Stimulated activated CD4-positive, alpha-beta T cell treated with anti-CD3 and anti-CD28 coated beads, Interleukin-4, amount 100 ng/mL, for 1 hour (primary cell): ENCODE measurements around the gene SYNDIG1.

Experiments used
- DNase-seq: peaks from one replicate; pipeline ENCODE4 v3.0.0-alpha.2; 2020

Gene SYNDIG1

DNA sequence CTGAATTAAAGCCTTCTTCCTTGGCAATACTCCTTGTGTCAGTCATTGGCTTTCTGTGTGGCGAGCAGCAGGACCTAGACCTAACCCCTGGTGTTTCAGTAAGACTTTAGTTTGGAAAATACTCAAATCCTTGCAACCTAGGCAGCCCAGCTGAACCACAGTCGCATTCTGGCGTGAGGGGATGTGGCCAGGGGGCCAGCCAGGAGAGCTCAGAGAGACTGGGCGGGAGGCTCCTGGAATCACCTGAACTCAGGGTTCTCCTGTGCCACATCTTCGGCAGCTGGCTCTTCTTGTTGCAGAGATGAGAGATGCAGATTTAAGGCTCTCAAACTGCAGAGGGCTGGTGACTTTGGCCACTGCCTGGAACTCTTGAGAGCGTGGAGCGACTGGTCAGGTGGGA, 102.7 kb downstream of the SYNDIG1 start:
- DNase-seq, result no peak

- no peak for DNase-seq
Observed at GRCh38 chr20:24572862-24573261, 103.4 kb downstream of the SYNDIG1 start.

DNA sequence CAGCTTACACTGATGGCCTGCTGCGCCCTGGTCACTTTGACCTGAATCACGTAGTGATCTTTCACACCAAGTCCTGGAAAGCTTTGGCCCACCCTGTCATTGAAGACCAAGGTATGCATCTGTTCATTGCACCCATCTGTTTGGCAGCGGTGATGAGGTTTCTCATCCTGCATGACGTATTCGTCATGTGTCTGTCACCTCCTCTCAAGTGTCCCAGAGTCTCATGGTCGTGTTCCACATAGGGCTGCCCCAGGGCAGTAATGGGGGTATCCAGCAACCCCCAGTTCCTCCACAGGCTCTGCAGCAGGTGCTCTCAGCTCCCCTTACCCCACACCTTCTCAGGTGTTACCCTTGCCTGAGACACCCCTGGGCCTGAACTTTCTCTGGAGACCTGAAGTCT, 104.1 kb downstream of the SYNDIG1 start:
- no peak for DNase-seq

DNA sequence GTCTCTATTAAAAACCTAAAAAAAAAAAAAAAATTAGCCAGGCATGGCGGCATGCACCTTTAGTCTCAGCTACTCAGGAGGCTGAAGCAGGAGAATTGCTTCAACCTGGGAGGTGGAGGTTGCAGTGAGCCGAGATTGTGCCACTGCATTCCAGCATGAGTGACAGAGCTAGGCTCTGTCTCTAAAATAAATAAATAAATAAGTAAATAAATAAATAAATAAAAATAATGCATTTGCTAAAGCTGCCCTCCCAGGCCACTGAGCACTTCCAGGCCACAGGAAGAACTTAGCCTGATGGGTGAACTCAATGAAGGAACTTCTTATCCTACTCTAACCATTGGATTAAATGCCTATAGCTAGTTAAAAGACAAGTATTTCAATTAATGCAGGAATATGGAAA, 104.9 kb downstream of the SYNDIG1 start:
- DNase-seq, result no peak

DNA sequence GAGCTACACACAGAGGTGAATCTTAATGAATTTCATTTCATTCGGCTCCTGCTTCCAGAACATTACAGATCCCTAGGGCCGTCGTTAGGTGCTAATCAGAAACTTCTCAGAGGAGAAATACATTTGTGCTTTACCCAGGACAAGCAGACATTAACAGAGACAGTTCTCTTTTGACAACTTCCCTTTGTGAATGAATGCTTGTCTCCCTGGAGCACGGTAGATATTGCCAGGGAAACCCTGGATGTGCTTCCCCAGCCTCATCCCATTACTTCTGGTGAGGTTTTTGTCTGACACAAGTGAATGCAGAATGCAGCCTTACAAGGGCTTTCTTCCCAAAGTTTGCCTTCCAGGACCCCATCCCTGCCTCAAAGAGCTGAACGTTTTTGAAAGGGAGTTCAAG, 105.4 kb downstream of the SYNDIG1 start:
- no peak for DNase-seq

DNA sequence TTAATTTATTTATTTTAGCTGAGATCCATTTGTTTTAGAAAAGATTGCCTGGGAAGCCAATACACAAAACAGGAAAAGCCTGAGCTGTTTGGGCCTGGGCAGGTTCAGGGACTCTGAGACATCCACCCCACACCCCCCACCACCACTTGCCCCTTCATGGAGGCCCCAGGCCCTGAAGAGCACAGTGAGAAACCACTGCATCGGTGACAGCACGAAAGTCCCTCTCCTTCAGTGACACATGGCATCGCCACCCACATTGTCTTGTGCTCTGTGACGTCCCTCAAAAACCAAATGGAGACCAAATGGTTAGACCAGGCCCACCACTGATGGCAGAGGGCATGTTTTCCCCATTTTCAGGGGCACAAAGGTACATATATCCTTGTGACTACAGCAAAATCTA, 106.4 kb downstream of the SYNDIG1 start:
- no peak for DNase-seq

DNA sequence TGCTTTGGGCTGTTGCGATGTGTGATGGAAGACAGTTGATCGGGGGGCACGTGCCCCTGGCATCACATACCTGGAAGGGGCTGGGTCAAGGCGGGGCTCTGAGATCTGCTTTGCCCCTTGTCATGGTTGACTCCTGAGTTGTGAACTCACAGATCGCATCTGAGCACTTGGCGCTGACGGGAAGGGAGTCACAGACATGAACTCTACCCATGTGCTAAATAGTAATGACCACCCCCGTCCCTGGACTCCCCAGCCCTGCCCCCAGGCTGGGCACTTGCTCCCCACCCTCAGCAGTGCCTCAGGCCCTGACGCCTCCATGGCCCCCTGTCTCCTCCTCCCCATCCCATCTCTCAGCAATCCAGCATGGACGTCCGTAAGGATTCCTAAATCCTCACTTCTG, 107.0 kb downstream of the SYNDIG1 start:
- no peak for DNase-seq

DNA sequence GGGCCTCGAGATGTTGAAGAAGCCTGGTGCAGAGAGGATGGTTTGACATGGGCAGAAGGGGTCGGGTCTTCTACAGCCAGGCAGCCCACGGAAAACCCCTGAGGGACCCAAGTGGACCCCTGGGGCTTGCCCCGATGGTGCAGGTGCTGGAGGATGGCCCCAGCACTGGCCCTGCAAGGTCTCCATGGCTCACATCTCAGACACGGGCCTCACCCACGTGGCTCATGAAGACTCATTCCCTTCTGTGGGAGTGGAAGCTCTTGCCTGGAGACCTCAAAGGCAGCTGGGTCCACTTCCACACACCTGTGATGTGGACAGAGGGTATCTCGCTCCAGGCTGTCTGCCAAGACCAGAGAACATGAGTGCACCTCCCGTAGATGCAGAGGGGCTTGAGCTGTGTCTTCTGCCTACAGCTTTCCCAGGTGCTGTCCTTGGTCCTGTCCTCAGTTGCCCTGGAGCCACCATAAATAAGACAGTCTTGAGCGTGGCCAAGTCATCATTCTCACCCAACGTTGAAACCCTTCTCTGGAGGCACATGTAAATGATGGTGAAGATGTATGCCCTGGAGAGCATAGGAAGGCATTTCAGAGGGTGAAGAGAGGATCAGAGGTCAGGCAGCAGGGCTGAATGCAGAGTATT, 108.0 kb downstream of the SYNDIG1 start:
- no peak for DNase-seq

DNA sequence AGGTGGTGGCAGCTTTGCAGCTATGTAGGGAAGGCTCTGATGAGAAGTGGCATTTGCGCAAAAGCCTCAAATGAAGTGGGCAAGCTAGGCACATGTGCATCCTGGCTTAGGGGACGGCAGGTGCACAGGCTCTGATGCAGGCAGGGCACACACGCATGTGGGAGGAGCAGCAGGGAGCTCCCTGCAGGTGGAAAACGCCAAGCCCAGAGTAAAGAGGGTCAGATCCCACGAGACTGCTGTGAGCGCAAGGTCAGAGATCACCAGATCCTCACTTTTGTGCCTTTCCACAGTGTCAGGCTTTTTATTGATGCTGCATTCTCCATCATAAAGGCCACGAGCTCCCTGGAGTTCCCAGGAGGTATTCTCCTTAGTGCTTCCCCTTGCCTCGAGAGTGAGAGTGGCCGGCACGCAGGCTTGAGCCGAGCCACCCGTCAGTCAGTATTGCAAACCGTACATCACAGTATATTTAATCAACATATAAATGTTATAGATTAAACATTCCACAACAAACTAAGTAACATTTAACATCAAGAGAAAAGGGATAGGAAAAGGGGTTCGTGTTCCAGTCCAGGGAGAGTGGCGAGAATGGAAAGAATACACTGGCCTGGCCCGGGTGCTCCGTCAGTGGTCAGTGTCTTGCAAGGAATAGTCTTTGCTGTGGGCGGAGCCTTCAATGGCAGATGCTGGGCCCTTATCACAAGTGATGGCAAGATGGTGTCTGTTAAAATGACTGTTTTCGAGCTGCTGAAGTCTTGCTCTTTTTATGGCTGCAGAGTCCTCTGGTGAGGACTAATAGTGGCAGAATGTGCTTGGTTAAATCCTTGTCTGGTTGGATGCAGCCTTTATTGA, 109.4 kb downstream of the SYNDIG1 start:
- no peak for DNase-seq

- no peak for DNase-seq
Observed at GRCh38 chr20:24579475-24579874, 110.0 kb downstream of the SYNDIG1 start.

DNA sequence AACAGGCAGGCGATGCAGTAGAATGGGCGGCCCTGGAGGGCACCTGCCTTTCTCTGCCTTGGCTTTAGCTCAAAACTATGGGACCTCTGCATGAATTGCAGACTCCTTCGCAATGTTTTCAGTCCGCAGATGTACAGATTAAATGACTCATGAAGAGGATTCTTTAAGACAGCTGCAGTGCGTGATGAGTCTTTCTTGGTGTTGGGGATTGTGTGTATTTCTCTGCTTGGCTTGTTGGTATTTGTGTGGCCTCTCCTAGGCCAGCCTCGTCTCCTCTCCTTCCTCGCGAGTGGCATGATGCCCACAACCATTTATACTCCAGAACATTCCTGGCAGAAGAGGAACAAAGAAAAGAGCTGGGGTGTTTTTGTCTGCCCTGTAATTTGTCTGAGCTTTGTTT, 110.6 kb downstream of the SYNDIG1 start:
- no peak for DNase-seq

GRCh38 chr20:24580855-24581254, 111.4 kb downstream of the SYNDIG1 start:
- no peak for DNase-seq

DNA sequence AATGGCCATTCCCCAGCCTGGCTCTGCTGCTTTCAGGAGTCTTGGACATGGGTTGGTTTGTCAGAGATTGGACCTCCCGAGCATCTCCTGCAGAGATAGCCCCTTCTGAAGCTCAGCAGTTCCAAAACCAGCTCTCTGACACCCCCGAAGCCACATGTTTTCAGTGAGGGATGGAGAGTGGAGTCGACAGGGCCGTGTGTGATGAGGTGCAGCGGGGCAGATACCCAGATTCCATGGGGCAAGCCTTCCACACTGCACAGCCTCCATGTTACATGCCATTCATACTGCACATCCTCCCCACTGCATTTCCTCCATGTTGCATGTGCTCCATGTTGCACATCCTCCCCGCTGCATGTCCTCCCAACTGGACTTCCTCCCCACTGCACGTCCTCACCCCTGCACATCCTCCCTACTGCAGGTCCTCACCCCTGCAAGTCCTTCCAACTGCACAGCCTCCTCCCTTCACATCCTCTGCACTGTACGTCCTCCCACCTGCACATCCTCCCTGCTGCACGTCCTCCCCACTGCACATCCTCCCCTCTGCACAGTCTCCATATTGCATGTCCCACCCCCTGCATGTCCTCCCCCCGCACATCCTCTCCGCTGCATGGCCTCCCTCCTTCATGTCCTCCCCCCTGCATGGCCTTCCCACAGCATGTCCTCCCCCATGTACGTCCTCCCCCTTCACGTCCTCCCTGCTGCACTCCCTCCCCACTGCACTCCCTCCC, 112.2 kb downstream of the SYNDIG1 start:
- no peak for DNase-seq

DNA sequence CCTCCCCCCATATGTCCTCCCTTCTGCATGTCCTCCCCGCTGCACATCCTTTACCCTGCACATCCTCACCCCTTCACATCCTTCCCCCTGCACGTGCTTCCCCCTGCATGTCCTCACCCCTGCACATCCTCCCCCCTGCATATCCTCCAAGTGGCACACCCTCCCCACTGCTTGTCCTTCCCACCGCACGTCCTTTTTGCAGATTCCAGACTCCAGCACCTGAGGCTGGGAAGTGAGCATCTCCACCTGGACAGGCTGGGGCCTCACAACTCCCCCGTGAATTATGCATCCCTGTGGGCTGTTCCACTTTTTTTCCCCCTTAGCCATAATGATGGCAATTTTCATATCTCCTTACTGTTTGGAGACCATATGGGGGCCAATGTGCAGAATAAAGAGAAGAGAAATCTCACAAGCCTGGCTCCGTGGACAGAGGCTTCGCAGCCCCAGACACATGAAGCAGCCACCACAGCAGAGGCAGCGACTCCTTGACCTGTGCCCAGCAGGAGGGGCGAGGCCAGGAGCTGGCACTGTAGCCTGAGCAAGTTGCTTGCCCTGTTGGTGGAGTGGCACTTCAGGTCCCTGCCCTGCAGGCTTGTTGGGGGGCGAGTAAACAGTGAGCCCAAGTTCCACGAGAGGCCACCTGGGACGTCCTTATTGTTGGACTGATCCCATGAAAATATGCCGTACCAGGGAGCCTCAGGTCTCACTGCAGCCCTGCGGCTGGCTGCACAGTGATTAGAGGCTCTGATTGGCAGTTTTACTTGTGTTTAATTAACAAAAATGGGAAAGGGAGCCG, 113.1 kb downstream of the SYNDIG1 start:
- no peak for DNase-seq

GRCh38 chr20:24583169-24583792, 113.9 kb downstream of the SYNDIG1 start:
- no peak for DNase-seq

GRCh38 chr20:24584078-24584477, 114.6 kb downstream of the SYNDIG1 start:
- DNase-seq, result no peak

DNA sequence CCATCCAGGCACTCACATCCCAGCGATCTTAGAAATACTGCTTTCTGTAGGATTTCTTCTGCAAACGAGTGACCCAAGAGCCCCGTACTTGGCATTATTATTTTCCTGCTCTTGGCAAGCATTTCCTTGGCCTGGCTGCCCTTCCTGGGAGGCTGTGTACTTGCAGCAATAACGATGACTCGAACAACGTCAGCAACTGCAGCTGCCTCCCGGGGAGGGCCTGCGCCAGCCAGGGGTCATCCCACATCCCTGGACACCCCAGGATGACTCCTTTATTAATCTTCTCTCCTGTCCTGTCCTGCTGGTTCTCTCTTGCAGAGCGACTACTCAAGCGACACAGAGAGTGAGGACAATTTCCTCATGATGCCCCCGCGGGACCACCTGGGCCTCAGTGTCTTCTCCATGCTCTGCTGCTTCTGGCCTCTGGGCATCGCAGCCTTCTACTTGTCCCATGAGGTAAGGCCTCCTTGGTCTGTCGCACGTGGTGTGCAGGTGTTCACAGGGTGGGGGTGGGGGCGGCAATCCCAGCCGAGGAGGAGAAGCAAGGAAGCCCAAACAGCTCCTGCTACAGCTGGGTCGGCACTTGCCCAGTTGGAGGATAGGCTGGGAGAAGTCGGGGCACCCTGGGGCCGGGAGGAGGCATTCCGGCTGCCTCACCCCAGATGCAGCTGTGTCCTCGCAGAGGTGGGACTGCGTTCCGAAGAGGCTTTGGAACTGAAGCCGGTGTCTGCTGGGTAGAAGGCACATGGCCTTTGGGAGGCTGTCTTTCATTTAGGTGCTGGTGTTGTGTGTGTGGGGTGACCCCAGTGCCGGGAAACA, 115.3 kb downstream of the SYNDIG1 start:
- DNase-seq, result no peak

- DNase-seq, result no peak
Observed at GRCh38 chr20:24585796-24586522, 116.5 kb downstream of the SYNDIG1 start.

DNA sequence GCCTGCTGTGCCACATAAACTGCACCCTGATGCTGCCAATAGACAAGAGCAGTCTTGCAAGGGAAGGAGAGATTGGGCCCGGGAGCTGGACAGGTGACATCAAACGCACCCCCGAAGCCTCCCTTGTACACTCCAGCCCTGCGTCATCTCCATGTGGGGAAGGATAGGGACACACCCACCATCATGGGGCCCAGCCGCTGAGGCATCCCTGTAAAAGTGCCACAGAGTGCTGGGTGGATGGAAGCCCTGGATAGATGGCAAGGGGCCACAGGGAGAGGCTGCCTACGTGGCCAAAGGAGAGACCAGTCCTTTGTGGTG, 117.1 kb downstream of the SYNDIG1 start:
- DNase-seq, result no peak

- no peak for DNase-seq
Observed at GRCh38 chr20:24587384-24588046, 118.1 kb downstream of the SYNDIG1 start.
